ENCODE results near the gene CDH5.

DNA sequence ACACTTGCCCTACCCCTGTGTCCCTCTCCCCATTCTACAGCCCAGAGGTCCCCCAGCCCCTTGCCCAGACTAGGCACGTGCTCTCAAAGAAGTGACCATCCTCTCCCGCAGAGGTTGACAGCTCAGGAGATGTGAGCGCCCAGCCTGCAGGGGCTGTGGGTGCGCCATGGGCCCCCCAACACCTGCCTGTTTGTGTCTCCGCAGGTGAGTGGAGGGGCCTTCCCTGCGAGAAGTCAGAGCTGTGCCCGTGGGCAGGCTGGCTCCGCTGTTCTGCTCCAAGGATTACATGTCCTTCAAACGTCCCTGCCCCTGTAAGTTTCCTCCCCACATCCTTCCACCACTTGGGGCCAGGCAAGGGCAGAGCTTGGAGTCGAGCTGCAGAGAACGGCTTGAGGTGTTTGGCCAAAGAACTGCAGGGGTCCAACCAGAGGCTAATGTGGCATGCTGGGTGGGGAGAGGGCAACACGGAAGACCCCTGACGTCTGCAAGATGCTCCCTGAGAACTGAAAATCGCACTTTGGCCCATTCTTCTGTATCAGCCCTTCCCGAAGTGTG, 71.0 kb downstream of the CDH5 start:
- TF ChIP-seq RAD21 (IDR thresholded peaks at IDR 0.05) = no peak
- TF ChIP-seq, protein P1, sequence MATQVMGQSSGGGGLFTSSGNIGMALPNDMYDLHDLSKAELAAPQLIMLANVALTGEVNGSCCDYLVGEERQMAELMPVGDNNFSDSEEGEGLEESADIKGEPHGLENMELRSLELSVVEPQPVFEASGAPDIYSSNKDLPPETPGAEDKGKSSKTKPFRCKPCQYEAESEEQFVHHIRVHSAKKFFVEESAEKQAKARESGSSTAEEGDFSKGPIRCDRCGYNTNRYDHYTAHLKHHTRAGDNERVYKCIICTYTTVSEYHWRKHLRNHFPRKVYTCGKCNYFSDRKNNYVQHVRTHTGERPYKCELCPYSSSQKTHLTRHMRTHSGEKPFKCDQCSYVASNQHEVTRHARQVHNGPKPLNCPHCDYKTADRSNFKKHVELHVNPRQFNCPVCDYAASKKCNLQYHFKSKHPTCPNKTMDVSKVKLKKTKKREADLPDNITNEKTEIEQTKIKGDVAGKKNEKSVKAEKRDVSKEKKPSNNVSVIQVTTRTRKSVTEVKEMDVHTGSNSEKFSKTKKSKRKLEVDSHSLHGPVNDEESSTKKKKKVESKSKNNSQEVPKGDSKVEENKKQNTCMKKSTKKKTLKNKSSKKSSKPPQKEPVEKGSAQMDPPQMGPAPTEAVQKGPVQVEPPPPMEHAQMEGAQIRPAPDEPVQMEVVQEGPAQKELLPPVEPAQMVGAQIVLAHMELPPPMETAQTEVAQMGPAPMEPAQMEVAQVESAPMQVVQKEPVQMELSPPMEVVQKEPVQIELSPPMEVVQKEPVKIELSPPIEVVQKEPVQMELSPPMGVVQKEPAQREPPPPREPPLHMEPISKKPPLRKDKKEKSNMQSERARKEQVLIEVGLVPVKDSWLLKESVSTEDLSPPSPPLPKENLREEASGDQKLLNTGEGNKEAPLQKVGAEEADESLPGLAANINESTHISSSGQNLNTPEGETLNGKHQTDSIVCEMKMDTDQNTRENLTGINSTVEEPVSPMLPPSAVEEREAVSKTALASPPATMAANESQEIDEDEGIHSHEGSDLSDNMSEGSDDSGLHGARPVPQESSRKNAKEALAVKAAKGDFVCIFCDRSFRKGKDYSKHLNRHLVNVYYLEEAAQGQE (IDR thresholded peaks at IDR 0.05) = no peak
- TF ChIP-seq, protein P2, sequence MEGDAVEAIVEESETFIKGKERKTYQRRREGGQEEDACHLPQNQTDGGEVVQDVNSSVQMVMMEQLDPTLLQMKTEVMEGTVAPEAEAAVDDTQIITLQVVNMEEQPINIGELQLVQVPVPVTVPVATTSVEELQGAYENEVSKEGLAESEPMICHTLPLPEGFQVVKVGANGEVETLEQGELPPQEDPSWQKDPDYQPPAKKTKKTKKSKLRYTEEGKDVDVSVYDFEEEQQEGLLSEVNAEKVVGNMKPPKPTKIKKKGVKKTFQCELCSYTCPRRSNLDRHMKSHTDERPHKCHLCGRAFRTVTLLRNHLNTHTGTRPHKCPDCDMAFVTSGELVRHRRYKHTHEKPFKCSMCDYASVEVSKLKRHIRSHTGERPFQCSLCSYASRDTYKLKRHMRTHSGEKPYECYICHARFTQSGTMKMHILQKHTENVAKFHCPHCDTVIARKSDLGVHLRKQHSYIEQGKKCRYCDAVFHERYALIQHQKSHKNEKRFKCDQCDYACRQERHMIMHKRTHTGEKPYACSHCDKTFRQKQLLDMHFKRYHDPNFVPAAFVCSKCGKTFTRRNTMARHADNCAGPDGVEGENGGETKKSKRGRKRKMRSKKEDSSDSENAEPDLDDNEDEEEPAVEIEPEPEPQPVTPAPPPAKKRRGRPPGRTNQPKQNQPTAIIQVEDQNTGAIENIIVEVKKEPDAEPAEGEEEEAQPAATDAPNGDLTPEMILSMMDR (IDR thresholded peaks at IDR 0.05; ENCODE audit: low read depth, low read length, missing input control) = no peak
- TF ChIP-seq HNF4G (IDR thresholded peaks at IDR 0.05) = no peak
- no peak for TF ChIP-seq MAX (IDR thresholded peaks at IDR 0.05)
- no peak for TF ChIP-seq ZBTB33 (IDR thresholded peaks at IDR 0.05)
- no peak for TF ChIP-seq YY1 (IDR thresholded peaks at IDR 0.05)
- TF ChIP-seq TAF1 (conservative IDR thresholded peaks at IDR 0.05) = no peak
